AG04450 (cell line): ENCODE results near the gene ZAR1L. TPM values are rescaled to one million over a fixed set of nuclear protein-coding genes. Genes with fewer than 3 reads are reported as not detected.

Experiments
- CTCF ChIA-PET: fragments of 300-600, 350-600 bp; formaldehyde crosslinking; extraction: SDS; loops from one replicate; lab custom pipeline; 2022; ENCODE audit warnings: antibody characterized with exemption, inconsistent platforms; lab: Charles Lee
- POLR2A ChIA-PET: fragments of 350-600 bp; formaldehyde crosslinking; extraction: SDS; loops from one replicate; lab custom pipeline; 2021; ENCODE audit warnings: antibody characterized with exemption, inconsistent platforms; lab: Yijun Ruan, JAX
- DNase-seq: peaks from one replicate; pipeline ENCODE4 v3.0.0-alpha.2; 2011; ENCODE audit warnings: low read depth, low spot score
- H3K27ac ChIP-seq: one replicate; pipeline ENCODE4 v1.5.1; 2012; ENCODE audit warnings: low read depth, low read length, control low read depth
- H3K27me3 ChIP-seq: one replicate; pipeline ENCODE4 v1.6.0; 2012; ENCODE audit warnings: low read length; ENCODE audit not compliant: control insufficient read depth, insufficient read depth
- H3K4me3 ChIP-seq: 2 replicates; pipeline ENCODE4 v1.5.1; 2011; ENCODE audit warnings: mild to moderate bottlenecking, low read depth, low read length, control low read depth
- H3K9me3 ChIP-seq: 2 replicates; pipeline ENCODE4 v1.5.1; 2012; ENCODE audit warnings: low read length; ENCODE audit not compliant: control insufficient read depth, insufficient read depth
- polyA plus RNA-seq: library from polyadenylated mRNA; depleted of rRNA; stranded (reverse); fragments of >200 nt; gene quantifications from 2 replicates; pipeline ENCODE4 v1.2.3, GENCODE V29; 2011
- TF ChIP-seq, protein P1 (sequence below): IDR thresholded peaks from 2 replicates; pipeline ENCODE4 v1.5.1; 2011; ENCODE audit warnings: low read depth, low read length, control low read depth, inconsistent platforms

The ZAR1L gene
- polyA plus RNA-seq, 1 experiment = not detected

DNA sequence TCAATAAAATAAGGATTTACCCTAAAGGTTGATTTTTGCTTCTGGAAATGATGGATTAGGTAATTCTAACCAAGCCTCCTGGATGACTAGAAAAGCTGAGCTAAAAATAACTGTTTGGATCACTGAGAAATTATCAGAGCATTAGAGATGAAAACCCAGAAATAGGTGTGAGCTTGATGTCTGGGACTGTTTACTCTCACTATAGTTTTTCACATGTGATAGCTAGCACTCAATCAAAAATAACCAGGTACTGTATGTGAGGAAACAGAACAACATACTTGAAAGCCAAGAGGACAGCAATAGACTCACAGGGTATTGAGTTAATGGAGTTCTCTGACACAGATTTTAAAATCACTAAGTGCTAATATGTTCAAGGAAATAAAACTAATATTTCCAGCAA is 9.5 kb downstream of the ZAR1L start:
- Histone ChIP-seq H3K27me3 (peaks cover 3% of the 10 kb centered on the region), H3K27ac (no peak overlapping the region), H3K9me3 (no peaks in the 10 kb centered on the region), H3K4me3 (no peak overlapping the region)
- TF ChIP-seq, protein P1, sequence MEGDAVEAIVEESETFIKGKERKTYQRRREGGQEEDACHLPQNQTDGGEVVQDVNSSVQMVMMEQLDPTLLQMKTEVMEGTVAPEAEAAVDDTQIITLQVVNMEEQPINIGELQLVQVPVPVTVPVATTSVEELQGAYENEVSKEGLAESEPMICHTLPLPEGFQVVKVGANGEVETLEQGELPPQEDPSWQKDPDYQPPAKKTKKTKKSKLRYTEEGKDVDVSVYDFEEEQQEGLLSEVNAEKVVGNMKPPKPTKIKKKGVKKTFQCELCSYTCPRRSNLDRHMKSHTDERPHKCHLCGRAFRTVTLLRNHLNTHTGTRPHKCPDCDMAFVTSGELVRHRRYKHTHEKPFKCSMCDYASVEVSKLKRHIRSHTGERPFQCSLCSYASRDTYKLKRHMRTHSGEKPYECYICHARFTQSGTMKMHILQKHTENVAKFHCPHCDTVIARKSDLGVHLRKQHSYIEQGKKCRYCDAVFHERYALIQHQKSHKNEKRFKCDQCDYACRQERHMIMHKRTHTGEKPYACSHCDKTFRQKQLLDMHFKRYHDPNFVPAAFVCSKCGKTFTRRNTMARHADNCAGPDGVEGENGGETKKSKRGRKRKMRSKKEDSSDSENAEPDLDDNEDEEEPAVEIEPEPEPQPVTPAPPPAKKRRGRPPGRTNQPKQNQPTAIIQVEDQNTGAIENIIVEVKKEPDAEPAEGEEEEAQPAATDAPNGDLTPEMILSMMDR = no peak
- no peak for DNase-seq
- ChIA-PET CTCF (interaction anchor here (1.0 to 1.7 kb wide), 3 partner anchors 30 to 396 kb away, joined by 4 to 8 read pairs (median 4); no protein-coding TSS in a partner anchor), POLR2A (no interaction called here)

DNA sequence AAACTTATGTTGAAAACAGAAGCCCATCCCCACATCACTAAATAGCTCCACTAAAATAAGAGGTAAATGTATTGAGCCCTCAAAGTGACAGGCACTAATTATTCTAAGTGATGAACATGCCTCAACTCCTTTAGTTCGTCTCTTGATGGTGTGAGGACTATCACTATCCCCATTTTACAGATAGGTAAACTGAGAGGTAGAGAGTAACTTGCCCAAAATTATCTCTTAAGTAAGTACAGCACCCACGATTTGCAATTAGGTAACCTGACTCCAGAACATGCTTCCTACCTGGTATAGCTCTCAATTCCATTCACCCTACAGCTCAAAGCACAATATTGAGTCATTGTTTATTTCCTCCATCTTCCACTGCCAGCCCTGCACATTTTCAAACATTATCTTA is 12.7 kb downstream of the ZAR1L start:
- H3K27ac ChIP-seq = no peak overlapping the region
- no peaks in the 10 kb centered on the region for H3K9me3 ChIP-seq
- ChIA-PET POLR2A (no interaction called here), CTCF (interaction anchor here (0.6 kb wide), 2 partner anchors 8 to 291 kb away, joined by 3 read pairs; no protein-coding TSS in a partner anchor)
- H3K4me3 ChIP-seq = no peak overlapping the region
- no peak for DNase-seq
- TF ChIP-seq, protein P1 = no peak
- H3K27me3 ChIP-seq = peaks cover 6% of the 10 kb centered on the region

GRCh38 chr13:32300920-32301319 is 14.2 kb downstream of the ZAR1L start:
- Histone ChIP-seq H3K27ac (no peak overlapping the region), H3K9me3 (no peaks in the 10 kb centered on the region), H3K4me3 (no peak overlapping the region), H3K27me3 (peaks cover 6% of the 10 kb centered on the region)
- TF ChIP-seq, protein P1 = no peak
- ChIA-PET POLR2A (no interaction called here), CTCF (no interaction called here)
- no peak for DNase-seq

GRCh38 chr13:32300406-32300805 is 14.8 kb downstream of the ZAR1L start:
- ChIA-PET POLR2A (no interaction called here), CTCF (no interaction called here)
- Histone ChIP-seq H3K27me3 (peaks cover 6% of the 10 kb centered on the region), H3K27ac (no peak overlapping the region), H3K9me3 (no peaks in the 10 kb centered on the region), H3K4me3 (no peak overlapping the region)
- TF ChIP-seq, protein P1 = no peak
- no peak for DNase-seq

DNA sequence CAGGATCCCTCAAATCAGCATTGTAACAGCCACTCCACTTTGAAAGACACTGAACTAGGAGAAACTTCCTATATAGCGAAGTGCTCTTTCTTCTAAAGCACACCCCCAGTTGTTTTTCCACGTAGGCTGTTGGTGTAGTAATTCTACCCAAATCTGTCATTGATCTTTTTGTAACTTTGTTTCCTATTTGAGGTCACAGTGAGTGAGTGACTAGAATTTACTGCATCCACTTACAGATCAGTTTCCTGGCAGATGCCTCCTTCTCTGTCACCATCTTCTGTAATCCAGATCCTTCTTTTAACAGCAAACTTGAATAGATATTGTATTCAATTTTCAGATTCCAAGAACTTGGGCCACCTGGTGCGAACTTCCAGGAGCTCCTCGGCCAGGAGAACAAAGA is 15.3 kb downstream of the ZAR1L start:
- H3K27ac ChIP-seq = no peak overlapping the region
- TF ChIP-seq, protein P1 = no peak
- CTCF ChIA-PET = no interaction called here
- H3K27me3 ChIP-seq = peaks cover 6% of the 10 kb centered on the region
- DNase-seq = no peak
- POLR2A ChIA-PET = no interaction called here
- H3K9me3 ChIP-seq = no peaks in the 10 kb centered on the region
- H3K4me3 ChIP-seq = no peak overlapping the region
